GM19468 (cell line): Measurements from ENCODE around the gene ALK.

Source experiments
- ATAC-seq: cut with Tn5 transposase; IDR thresholded peaks from one replicate; pipeline ENCODE4 v1.9.1; 2021; ENCODE audit warnings: mild to moderate bottlenecking, moderate library complexity, moderate number of reproducible peaks; ENCODE audit not compliant: unreplicated experiment; ENCODE audit errors: extremely low read depth

Gene ALK

DNA sequence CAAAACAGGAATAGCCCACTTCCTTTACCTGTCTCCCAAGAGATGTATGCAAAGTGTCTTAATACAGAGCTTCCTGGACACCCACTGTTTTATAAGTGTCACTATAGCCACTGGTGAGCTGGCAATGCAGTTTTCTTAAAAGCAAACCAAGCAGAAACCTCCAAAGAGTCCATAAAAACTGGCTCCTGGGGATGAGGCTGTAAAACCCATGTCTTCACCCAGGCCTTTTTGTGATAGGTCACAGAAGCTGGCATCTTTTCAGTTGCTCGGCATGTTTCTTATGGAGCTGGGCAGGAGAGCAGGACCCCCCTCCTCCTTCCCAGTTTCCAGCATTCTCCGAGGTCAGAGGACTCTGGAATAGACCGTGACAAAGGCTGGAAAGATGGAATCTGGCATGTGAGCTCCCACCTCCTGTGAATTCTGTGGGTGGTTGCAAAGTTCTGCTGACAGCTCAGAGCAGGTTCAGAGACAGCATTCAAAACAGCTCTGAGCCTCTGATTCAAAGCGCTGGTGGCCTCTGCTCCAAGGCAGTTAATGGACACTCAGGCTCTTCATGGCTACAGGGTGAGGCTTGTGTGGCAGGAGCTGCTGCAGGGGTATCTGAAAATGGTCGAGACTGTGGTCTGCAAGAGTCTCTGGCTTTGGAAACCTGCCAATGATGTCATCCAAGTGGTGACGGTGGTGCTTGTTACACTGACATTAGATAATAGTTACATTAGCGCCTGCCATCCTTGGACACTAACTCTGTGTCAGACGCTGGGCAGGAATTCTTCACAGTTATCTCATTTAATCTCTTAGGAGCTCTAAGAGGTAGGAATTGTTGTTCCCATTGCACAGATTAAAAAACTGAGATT is 522.8 kb downstream of the ALK start:
- no peak for ATAC-seq

DNA sequence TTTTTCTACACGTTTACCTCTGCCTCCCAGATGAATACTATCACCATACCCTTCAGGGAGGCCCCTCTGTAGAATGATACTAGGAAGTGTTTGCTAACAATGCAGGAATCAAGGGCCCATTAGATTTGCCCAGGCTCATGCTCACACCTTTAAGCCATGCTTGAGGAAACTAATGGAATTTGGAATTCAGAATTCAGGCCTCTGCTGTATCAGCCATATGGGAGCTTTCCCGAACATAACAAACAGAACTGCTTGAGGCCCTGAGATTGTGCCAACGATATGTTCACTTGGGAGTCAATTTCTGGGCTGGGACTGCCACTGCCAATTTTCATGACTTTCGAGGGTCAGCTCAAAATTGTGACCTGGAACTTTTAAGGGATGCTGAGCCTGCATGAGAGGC is 523.7 kb downstream of the ALK start:
- ATAC-seq: no peak

- no peak for ATAC-seq
These were observed 524.3 kb downstream of the ALK start for GRCh38 chr2:29397039-29397438.

DNA sequence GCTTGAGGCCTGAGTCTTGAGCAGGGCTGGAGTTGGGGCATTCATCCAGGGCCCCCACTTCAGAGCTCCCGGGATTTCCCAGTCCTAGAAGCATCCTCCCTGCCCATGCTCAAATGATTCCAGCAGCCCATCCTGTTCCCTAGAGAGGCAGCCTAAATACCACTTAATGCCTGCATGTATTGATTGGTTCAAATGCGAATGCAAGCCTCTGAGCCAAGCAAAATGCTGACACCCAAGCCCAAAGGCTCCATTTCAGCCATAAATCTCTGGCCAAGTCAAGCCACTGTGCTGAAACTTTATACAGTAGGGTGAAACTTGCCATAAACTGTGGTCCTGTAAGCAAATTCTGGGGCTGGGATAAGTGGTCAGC is 526.4 kb downstream of the ALK start:
- ATAC-seq: no peak

DNA sequence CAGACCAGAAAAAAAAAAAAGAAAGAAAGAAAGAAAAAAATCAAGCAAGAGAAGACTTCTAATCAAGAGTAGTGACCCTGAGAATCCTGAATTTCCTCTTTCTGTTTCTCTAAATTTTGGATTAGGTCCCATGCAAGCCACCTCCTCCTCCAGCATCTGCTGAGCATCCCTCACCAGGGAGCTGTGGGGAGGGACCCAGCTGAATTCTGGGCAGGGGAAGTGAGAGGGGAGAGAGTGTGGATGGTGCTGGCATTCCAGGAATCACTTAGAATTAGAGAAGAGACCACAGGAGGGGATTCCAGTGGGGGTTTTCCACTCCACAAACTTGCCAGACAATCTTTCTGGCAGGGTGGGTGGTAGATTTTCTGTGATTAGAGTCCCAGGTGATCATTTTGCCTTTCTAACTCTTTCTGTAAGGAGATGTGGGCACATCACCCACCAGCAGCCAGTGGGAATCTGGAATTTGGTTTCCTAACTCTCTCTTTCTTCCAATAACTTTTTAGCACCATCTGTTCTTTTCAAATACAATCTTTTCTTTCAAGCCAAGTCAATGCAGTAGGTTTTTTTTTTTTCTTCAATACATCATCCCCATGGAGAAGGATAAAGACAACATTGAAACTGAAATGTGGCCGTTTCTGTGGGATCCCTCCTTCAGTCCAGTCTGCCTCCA is 526.9 kb downstream of the ALK start:
- ATAC-seq: no peak

GRCh38 chr2:29393676-29394075 is 527.7 kb downstream of the ALK start:
- no peak for ATAC-seq

- ATAC-seq: no peak
These were observed 528.6 kb downstream of the ALK start for GRCh38 chr2:29392774-29393173.

DNA sequence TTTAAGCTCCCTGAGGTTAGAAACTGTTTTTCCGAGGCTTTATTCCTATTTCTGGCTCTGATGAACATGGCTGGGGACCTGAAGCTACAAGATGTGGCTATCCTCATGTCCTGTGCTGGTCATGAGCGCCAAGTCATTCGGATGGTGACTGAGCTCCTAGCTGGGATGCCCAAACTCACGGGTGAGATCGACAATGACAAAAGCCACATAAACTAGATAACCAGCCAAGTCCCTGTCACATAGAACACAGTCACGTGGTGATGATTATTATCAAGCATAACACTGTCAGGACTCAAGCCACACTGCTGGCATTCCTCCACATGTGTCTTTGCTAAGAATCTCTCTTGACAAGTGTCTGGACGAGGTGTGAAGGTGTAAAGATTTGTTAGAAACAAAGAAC is 531.2 kb downstream of the ALK start:
- no peak for ATAC-seq

DNA sequence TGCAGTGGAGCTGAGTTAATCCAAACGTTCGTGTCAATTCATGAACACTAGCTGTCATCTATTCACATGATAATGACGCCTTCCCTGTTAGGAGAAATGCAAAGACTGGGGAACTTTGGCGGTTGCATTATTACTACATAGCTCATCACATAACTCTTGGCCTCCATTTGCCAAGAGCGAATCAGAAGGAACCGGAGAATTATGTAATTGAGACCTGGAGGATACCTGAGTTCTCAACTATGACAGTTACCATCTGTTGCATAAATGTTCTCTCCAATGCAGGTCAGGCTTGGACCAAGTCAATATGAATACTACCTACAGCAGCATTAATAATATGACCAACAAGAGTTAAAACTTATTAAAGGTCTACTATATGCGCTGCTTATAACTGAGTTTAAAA is 531.7 kb downstream of the ALK start:
- no peak for ATAC-seq

DNA sequence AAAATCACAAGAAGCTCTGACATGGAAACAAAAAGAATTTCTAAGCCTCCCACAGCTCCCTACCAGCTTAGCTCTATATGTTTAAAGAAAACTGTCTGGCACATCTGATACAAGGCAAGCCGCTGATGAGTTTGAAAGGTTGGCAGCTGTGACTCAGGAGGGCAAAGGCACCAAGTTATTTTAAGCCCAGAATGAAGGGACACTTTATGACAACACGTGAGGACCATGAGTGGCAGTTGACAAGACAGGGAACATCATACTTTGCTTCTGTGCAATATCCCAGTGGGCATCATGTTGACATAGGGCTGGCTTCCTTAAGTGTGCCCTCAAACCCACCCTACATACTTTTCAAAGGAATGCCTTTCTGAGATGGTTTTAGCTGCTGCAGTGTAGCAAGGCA is 533.3 kb downstream of the ALK start:
- no peak for ATAC-seq

GRCh38 chr2:29382486-29382885 is 538.9 kb downstream of the ALK start:
- no peak for ATAC-seq

DNA sequence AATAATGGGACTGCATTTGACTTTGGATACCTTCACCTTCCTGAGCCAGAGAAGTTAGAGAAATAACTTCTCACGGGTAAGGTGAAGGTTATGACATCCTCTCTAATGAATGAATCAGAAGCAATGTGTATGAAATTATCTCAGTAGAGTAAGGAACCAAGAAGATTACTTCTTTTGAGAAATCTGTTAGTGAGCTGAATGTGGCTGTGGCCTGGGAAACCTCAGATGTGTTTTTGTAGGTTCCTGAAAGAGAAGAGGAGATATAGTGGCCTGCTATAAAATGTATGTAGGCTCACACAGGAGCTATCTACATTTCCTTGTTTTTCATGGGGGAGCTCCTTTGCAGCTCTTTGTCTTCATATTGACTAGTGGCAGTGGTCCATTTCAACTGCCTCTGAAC is 543.6 kb downstream of the ALK start:
- no peak for ATAC-seq

- ATAC-seq: no peak
These were observed 544.8 kb downstream of the ALK start for GRCh38 chr2:29376541-29376940.

GRCh38 chr2:29375843-29376242 is 545.5 kb downstream of the ALK start:
- no peak for ATAC-seq

DNA sequence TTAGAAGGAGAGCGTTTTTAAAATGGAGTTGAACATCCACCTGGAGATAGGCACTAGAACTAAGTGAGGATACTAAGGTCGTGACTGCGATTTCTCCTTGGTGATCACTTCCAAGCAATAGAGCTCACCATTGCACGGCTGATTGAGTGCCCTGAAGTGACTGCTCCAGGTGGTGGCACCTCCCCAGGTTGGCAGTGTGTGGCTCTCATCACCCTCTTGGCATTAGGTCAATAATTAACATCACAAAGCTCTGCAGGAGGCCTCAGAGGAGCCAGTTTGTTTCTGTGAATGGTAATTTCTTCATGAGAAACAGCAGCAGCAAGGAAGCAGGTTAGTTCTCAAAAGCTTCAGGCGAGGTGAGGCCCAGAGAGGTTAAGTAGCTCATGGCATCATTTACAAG is 546.6 kb downstream of the ALK start:
- no peak for ATAC-seq

DNA sequence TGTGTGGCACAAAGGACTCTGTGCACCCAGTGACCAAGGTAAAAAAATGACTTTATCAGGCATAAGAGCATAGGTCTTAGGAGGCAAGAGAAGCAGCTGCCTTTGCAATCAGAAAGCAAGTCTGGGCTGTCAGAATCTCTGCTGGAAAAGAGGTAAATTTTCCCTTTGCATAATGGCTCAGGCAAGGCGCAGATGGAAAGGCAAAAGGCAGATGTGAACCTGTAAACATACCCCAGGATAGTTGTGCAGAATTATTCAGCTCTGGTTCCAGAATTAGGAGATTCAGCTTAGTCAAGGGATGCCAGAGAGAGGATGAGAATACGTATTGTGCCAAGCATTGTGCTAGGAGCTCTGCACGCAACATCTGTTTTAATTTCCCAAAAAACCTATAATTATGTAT is 547.5 kb downstream of the ALK start:
- no peak for ATAC-seq

- no peak for ATAC-seq
These were observed 549.2 kb downstream of the ALK start for GRCh38 chr2:29372185-29372584.

GRCh38 chr2:29370581-29371125 is 550.7 kb downstream of the ALK start:
- ATAC-seq: no peak

DNA sequence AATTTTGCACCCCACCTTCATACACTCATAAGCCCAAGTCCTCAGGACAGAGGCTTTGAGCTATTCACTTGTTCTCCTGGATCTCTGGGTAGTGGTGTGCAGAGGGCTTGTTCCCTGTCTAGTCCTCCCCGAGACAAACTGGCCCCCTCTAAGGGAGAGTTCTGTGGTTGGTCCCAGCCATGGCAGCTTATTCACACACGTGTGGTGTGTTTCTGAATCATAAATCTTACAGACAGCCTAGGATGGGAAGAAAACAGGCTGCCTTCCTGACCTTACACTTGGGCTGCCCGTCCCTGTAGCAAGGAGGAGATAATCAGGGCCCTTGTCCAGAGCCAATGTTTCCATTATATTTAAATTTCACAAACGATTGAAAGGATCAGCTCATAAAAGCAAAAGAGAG is 551.2 kb downstream of the ALK start:
- ATAC-seq: no peak

DNA sequence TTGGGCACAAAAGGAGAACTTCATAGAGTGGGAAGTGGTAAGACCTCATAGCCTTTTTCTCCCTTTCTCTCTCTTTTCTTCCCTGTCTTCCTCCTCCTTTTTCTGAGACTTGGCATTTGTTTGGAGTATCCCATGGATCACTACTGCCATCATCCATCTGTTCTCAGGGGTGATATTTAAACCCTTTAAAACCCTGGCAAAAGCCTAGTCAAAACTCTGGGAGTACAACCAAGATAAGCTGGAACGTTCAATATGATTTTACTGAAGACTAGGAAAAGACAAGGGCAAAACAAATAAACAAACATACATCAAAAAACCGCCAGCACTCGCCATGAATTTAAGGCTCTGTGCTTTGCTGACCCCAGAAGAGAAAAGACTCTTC is 552.7 kb downstream of the ALK start:
- ATAC-seq: no peak

DNA sequence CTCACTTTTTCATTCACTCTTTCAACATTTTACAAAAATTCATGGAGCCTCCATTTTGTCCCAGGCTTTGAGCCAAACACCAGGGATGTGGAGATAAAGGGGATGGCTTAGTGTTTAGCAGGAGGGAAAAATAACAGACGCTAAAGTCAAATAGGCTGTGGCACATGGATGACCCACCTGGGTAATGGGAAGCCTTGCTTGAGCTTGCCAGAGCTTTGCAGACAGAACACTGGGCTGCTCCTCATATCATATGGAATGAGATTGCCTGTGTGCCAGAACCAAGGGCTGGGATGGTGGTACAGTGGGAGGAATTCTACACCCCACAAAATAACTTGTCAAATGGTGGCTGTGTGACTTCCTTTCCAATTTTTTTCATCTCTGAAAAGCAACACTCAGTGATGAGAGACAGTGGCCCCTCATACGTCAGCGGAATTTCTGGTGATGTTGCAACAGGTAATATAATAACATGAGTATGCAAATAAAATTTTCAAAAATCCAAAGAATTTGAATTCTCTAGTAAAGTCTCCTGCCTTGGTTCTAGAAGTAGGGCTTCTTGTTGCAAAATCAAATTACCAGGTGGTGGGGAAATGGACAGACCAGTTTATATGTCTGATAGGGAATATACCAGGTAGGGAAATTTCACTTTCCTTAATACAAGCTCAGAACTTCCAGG is 553.3 kb downstream of the ALK start:
- no peak for ATAC-seq
